PC-3 (cell line): ENCODE measurements around the gene NFYA.
"Not testable (repeated sequence)": the region's sequence is repeated elsewhere in the genome, so short reads cannot be mapped to it uniquely, and the experiment has no call there.

Source experiments
- EZH2 ChIP-seq: fragments of 300-600 bp; sonication (generic); IDR thresholded peaks from one replicate; pipeline ENCODE4 v1.6.1; 2017; ENCODE audit warnings: antibody characterized with exemption, mild to moderate bottlenecking, low read length; ENCODE audit not compliant: unreplicated experiment
- EZH2phosphoT487 ChIP-seq: fragments of 300-600 bp; sonication (generic); IDR thresholded peaks from 2 replicates; pipeline ENCODE4 v1.6.1; 2018; ENCODE audit warnings: mild to moderate bottlenecking, antibody characterized with exemption, low read length, borderline replicate concordance

GRCh38 chr6:41115027-41115426 is 42.3 kb downstream of the NFYA start:
- TF ChIP-seq EZH2phosphoT487, EZH2: not testable (repeated sequence)
